ENCODE data around the gene KLF15.

The KLF15 gene

DNA sequence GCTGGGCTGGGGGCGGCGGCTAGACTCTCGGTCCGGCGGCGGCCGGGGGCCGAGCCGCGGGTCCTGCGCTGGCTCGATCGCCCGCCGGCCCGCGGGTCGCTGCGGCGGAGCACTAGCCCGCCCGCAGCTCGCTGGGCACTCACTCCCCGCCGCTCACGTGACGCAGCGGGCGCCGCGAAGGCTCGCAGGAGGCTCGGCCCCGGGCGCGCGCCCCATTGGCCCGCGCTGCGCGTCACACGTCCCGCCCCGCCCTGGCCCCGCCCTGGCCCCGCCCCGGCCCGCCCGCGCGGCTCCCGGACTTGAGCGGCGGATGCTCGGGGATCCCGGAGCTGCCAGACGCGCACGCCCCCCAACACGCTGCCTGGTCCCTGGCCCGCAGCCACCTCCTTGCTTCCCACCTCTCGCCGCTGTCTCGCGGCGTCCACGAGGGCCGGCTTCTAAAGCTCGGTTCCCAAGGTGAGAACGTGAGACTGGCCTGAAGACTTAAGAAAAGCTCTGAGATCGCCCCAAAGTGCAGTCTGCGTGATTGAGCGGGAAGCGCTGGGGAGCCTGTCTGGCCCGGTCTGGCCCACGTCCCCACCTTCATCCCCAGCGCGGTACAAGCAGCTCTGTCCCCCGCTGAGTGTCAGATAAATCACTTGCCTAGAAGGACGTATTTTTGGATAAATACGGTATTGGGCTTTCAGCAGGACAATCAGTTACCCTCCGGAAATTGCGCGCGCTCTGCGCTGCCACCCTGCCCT lies at the start of gene KLF15:
TSS of gene KLF15 (minus strand) at position 114 of the 743 bp plus-strand sequence. CDS start 4,486 bp downstream, outside the sequence.
- DNase-seq (ENCODE audit: low read depth in 2 of 2), result peak; percentile 31 to 53

DNA sequence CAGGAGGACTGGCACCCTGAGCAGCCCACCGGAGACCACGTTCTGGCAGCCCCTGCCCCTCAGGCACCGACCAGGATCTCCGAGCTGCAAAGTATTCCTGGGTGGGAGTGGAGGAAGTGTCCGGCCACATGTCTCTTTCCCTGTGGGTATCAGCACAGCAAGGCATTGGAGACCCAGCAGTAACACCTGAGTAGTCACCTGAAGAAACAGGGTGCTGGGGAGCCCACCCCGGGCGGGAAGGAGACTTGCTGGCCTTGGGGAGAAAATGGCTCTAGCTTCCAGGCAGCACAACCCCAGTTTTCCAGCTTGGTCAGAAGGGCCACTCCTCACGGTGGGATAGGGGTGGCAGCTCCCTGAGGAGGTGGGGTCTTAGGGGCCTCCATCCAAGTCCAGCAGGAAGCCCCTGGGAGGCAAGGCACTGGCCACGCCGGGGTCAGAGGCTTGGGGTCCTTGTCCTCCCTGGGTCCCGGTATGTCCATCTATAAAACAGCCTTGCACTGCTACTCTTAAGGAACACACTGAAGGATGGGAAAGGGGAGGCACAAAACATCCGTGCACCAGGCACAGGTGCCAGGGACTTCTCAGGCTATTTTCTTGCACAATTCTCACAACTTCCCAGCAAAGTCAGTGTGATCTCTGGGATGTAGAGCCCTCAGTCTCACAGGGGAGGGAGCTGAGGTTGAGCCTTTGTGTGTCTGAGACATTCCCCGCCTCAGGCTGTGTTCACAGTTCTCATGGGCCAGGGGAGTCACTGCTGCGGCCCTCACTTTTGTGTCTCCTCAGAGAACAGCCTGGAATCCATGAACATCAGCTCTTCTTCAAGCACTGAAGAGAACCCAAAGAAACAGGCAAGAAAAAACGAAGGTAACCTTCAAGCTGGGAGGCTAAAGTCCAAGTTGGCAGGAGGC lies 49.4 kb upstream of the KLF15 start:
- DNase-seq (ENCODE audit: low read depth in 2 of 2), result no peak

DNA sequence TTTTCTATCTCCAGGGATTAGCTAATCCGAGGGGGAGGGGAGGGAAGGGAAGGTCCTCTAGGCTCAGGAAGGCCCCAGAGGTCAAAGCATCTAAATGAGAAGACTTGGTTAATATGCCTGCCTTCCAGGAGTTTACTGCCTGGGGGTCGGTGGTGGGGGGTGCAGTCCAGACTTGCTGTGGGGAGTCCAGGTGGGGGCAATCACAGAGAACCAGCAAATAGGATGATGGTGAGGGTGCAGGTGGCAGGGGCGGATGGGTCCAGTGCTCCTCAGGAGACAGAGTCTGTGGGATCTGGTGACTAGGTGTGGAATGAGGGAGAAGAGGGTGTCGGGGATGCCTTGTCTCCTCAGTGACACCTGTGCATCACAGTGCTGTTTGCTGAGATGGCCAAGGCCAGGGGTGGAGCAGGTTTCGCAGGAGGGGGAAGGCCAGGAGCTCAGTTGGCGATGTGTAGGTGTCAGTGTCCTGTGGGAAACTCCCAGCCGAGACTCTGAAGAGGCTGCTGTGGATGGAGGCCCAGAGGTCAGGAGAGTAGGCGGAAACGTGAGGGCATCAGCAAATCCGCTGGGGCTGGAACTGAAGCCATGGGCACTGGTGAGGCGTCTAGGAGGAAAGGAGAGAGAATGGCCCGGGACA lies 45.6 kb upstream of the KLF15 start:
- DNase-seq (ENCODE audit: low read depth in 2 of 2), result no peak

DNA sequence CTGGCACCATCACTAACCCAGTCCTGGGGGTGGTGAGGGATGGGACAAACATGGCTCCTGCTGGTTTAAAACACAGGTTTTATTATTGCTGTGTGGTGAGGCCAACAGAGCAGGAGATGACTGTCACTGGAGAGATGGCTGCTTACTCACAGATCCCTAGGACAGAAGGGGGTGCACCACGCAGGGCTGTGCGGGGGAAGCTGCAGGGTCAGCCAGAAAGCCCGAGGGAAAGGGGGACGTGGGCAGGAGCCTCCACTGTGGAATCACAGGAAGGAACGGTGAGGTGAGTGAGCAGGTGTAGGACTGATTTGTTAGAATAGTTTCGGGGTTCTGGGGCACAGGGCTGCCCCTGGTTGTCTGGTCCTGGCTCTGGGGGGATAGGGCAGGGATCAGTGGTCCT lies 45.0 kb upstream of the KLF15 start:
- no peak for DNase-seq (ENCODE audit: low read depth in 2 of 2)

DNA sequence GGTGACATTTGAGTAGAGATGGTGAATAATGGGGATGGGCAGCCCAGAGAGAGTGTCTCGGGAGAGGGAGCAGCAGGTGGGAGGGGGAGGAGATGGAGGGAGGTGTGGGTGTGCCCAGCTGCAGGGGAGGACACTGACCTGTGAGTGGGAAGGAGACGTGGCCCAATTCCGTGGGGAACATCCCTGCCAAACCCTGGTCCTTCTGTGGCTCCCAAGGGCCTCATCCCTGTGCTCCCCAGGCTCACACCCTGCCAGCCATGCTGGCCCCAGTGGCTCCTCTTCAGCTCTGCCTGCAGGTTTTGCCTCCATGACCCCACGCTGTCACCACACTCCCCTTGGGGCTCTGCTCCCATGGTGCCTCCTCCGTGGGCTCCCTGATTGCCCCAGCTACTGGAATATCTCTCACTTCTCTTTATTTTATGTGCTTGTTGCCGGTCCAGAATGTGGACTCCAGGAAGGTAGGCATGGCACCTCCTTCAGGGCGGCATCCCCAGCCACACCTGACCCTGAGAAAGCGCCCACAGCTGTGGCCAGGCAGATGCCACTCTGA lies 44.5 kb upstream of the KLF15 start:
- no peak for DNase-seq (ENCODE audit: low read depth in 2 of 2)

DNA sequence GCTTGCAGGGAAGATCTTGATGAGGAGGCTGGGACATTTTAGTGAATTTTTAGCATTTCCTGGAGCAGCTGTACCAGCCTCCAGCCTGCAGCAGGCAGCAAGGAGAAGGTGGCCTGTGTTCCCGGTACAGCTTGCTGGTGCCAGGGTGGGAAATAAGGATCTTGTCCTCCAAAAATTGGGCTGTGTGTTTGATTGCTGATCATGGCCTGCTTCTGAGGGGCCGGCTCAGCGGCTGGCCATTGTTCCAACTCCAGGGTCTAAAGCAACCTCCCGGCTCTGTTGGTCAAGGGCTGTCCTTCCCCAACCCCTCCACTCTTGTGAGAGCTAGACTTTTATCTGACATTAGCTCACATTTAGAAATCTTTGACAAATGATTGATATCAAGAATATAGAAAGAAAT lies 42.5 kb upstream of the KLF15 start:
- no peak for DNase-seq (ENCODE audit: low read depth in 2 of 2)

DNA sequence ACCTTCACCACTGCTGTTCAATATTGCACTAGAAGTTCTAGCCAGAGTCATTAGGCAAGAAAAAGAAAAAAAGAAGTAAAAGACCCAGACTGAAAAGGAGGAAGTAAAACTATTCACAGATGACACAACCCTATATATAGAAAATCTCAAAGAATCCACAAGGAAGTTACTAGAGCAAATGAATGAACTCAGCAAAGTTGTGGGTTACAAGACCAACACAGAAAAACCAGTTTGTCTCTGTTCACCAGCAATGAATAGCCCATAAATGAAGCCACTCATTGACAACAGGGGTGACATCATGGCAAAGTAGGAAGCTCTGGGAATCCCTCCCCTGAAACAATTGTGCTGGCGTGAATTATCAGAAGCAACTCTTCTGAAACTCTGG lies 42.1 kb upstream of the KLF15 start:
- no peak for DNase-seq (ENCODE audit: low read depth in 2 of 2)

DNA sequence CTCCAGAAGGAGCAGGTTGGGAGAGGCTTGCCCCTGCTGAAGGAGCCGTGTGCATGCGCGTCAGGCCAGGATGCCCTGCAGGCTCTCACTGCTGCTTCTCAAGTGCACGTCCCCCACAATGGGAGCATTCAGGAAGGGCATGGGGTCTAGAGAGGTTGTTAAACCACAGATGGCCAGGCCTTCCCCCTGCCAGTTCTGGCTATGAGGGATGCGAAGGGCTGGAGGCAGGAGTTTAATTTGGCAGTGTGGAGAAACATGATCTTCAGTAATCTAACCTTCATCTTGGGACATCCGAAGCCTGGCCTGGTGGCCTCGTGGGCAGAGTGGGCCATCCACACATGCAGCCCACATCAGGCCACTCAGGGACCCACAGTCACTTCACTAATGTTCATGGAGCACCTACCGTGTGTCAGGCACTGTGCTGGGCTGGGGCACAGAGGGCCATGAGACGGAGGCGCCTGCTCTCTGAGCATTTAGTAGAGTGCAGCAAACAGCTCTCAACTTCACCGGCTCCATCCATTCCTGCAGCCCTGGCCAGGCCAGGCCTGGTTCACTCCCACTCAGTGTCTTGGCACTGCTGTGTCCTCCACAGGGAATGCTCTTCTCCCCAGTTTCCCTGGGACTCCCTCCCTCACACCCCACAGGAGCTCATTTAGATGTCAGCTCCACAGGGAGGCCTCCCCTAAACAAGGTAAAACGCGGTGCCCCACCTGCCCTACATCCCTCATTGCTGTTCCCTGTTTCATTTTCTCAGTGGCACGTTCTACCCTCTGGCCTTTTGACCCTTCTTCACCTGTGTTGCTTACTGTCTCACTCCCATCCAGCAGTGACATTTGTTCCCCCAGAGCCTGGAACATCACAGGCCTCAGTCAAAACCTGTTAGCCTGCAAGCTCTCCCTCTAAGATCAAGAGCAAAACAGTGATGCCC lies 41.5 kb upstream of the KLF15 start:
- no peak for DNase-seq (ENCODE audit: low read depth in 2 of 2)

DNA sequence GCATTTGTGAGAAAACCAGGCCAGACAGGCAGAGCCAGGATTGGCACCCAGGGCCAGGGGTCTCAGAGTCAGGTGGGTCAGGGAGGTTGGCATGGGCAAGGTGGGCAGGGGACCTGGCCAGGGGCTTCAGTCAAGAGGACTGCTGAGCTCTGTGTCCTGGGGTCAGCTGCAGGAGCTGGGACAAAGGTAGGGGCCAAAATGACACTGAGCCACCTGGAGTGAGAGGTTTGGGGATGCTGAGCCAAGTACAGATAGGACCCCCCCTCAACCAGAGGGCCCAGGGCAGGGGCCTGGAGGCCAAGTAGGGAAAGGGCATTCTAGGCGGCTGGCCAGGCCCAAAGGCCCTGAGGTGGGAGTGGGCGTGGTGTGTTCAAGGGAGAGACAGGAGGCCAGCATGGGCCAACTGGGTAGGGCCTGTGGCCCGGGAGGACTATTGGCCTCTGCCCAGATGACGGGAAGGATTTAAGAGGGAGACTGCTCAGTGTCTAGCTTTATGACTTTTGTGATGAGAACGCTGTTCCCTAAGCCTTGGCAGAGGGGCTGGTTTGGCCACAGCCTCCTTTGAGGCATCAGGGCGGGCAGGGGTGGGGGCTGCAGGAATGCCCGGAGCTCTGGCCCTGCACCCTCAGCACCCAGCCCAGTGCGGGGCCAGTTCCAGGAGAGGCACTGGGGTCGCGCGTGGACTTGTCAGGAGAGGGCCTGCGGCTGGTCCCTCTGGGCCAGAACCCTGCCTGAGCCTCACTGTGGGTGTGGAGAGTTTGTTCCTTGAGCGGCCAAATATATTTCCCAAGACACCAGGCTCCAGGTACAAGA lies 40.6 kb upstream of the KLF15 start:
- DNase-seq (ENCODE audit: low read depth in 2 of 2), result no peak

DNA sequence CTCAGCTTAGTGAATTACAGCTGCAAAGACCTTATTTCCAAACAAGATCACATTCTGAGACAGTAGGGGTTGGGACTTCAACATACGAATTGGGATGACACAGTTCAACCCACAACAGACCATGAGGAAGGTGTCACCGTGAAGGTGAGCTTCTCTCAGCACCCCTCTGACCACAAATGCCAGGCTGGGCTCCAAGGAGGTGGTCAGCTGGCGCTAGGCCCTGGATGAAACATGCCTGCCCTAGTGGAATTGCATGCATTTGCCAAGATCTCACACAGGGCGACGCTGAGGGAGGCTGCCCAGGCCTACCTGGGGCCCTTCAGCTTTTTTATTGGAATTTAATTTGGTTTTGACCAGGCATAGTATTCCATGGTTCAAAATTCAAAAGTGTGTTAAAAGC lies 39.3 kb upstream of the KLF15 start:
- no peak for DNase-seq (ENCODE audit: low read depth in 2 of 2)

DNA sequence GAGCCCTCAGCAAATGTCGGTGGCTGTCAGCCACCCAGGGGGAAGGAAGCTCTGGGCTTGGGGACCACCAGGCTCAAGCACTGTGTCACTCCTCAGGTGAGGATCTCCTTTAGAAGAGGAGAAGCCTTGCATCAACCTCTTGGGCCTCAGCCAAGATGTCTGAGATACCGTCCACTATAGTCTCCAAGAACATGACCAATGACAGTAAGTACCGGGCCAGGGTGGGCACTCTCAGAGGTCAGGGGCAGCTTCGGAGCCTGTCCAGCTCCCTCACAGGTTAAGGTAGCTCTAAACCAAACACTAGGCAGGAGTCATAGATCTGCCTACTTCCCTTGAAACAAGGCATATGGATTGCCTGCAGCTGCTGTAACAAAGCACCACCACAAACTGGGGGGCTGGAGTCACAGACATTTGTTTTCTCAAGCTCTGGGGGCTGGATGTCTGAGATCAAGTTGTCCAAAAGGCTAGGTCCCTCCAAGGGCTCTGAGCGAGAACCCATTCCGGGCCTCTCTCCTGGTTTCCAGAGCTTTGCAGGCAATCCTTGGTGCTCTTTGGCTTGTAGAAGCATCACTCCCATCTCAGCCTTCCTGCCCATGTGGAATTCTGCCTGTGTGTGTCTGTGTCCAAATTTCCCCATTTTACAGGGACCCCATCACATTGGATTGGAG lies 38.8 kb upstream of the KLF15 start:
- DNase-seq (ENCODE audit: low read depth in 2 of 2), result no peak

DNA sequence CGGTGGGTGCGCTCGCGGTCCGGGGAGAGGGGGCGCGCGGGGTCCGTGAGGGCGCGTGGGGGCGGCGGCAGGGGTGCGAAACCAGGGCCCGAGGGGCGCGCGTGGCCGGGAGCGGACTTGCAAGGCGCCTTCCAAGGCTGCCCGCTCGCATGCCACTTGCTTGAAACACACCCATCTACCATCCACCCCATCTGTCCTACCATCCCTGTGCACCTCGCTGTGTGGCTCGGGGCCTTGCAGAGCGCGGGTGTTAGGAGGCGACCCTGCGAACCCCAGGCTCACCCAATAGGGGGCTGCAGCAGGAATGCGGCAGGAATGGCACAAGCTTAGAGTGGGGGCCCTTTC lies 37.7 kb upstream of the KLF15 start:
- no peak for DNase-seq (ENCODE audit: low read depth in 2 of 2)

DNA sequence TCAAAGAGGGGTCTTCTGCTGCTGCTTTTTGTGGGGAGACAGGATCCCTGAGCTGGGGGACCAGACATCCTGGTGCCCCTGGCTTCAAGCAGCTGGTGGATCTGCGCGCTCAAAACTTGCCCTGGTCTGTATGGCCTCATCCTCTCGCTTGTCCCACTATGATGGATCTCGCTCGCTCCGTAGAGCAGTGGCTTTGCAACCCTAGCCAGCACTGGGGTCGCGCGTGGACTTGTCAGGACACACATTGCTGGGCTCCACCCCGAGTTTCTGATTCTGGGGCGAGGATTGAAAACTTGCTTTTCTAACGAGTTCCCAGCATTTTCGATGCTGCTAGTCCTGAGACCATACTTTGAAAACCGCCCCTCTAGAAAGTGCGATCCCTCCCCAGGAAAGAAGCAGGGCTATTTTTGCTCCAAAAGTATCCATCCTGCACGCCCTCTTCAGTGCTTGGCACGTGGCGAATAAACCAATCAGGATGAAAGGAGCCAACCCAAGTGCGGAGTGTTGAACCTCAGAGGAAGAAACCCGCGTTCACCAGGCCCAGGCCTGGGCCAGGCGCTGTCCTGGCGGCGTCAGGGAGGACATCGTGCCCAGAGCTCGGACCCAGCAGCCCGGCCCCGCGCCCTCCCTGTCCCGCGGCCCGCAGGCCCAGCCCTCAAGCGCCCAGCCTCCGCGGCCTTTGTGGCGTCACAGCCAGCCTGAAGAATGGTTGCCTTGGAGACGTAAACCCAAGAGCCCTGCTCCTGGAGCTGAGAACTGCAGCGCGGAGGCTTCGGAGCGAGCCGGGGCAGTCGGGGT lies 37.2 kb upstream of the KLF15 start, which contains the start of gene CFAP100:
TSS of gene CFAP100 (plus strand) at position 731 of the 798 bp plus-strand sequence. CDS start 1,092 bp downstream, outside the sequence.
- DNase-seq (ENCODE audit: low read depth in 2 of 2), result no peak

DNA sequence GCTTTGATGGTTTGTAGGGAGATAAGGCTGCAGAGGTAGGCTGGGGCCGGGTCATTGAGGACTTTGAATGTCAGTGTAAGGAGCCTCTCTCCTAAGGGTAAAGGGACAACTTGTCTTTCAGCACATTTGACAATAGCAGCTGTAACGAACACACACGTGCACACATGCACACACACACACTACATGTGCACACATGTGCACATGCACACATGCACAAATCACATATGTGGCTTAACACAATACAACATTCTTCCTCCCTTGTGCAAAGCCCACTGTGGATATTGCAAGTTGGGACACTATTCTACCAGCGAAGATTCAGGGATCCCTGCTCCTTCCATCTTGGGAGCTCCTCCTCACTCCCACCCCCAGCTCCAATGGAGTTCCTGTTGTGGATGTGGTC lies 36.4 kb upstream of the KLF15 start:
- no peak for DNase-seq (ENCODE audit: low read depth in 2 of 2)

DNA sequence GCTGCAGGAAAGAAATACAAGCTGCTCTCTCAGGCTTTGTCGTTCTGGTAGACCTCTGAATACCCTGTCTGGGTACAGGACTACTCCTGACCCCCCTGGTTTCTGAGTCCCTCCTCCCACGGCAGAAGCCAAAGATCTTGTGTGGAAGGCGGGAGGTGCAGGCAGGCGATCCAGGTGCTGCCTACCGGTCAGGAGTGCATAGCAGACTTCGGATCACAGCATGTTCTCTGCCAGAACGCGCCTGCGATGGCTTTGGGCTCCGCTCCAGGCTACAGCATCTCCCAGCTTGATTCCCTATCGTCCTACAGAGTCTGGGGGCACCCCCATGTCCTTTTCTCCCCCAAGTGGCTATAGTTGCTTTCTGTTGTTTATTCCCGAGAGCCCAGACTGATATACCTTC lies 35.0 kb upstream of the KLF15 start:
- DNase-seq (ENCODE audit: low read depth in 2 of 2), result no peak

DNA sequence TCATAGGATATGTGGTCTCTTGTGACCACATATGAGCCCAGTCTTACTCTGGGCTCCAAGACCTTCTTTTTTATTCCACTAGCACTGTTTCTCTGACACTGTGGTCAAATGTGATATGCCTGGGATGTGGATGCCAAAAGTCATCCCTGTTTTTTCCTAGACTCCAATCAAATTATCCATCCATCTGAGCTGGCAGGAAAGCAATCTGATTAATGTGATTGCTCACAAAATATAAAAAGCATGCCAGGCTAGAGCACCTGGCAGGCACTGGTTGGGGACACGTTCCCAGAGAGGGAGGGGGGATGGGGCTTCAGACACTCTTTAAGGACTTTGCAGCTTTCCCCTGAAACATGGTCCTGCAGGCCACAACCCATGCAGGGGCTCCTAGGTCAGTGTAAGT lies 34.4 kb upstream of the KLF15 start:
- DNase-seq (ENCODE audit: low read depth in 2 of 2), result no peak

DNA sequence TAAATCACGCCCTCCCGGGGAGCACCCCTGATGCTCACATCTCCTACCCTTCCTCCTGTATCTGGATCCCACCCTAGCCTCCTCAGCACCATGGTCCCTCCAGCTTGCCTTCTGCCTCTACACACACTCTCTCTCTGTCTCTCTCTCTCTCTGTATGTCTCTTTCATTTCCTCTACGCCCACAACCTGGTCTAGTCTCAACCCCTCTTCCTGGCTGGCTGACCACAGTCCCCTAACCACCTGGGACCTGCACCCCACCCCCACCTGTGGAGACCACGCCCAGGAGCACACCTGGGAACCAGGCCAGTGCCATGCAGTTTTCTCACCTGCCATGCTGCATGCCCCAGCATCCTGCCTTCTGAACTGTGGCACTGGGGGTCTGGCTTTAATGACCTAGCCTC lies 33.5 kb upstream of the KLF15 start:
- DNase-seq (ENCODE audit: low read depth in 2 of 2), result no peak

DNA sequence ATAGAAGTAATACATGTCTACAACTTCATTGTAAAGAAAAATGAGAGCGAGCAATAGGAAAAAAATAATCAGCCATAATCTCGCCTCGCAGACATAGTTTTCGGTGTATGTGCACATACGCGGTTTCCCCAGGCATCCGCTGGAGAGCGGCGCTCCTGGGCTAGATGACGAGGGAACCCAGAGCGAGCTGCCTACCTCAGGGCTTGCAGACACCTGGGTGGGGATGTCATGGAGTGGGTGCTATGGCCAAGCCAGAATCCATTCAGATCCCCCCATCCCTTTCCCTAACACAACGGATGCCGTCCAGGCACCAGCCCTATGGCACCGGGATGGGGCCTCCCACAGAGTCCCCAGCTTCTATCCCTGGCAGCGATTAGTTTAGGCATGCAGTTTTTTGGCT lies 33.0 kb upstream of the KLF15 start:
- DNase-seq (ENCODE audit: low read depth in 2 of 2), result no peak

DNA sequence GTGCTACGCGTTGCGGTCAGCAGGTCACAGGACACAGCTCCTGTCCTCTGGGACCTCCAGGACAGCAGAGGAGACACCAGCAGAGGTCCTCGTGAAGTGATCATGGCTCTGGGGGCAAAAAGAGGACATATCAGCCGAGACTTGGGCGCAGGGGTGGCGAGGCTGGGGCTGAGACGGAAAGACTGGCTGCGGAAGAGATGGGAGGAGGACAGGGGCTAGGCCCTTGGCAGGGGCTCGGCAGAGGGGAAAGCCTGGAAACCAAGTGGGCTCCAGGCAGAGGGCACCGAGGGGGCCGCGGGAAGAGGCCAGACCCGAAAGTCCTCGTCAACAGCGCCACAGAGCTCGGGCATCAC lies 32.6 kb upstream of the KLF15 start:
- no peak for DNase-seq (ENCODE audit: low read depth in 2 of 2)
